ENCODE results near the gene METTL26.

Gene METTL26

DNA sequence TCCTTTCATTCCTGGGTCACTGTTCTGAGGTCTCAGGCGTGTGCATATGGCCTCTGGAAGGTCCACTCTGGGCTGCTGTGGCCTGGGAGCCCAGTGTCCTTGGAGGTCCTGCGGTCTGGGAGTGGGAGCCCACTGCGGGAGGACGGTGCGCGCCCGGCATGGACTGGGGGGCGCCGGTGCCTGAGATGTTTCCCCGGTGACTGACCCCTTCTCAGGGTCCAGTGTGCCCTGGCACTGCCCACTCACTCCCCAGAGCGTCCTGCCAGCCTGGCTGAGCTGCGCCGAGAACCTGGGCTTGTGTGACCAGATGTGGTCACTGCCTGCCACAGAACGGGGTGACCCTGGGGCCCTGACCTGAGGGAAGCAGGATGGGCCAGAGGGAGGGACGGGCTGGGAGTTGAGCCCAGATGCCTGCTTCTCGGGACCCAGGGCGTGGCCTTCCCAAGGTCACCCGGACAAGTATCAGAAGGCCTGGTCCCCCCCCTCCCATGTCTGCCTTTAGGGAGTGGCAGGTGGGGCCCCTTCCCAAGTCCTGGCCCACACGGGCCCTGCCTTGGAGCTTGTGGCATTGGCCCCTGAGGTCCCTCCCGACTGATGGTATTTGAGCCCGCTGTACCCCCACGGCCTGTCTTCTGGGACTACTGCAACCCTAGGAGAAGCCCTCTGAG, 38.2 kb upstream of the METTL26 start:
- Histone ChIP-seq H3K9me3 (ENCODE audit: control extremely low read depth in 1 of 5, control insufficient read depth in 4 of 5, insufficient read depth in 2 of 5, low read depth in 1 of 5, low read length in 4 of 5) (no peaks in the 10 kb centered on the region), H3K36me3 (ENCODE audit: control insufficient read depth in 4 of 4, insufficient read depth in 4 of 4, low read length in 3 of 4) (peaks cover 2 to 49% (median 40%) of the 10 kb centered on the region in 4 experiments), H3K27me3 (replicated peaks in 2 of 5; ENCODE audit: control insufficient read depth in 4 of 5, insufficient read depth in 5 of 5, low read length in 4 of 5) (peaks cover 0 to 32% (median 2%) of the 10 kb centered on the region in 5 experiments), H3K4me3 (ENCODE audit: control insufficient read depth in 1 of 7, extremely low read depth in 1 of 7, insufficient read depth in 4 of 7, low read depth in 2 of 7, low read length in 6 of 7) (no peak overlapping the region), H3K27ac (ENCODE audit: insufficient read depth in 1 of 2, low read depth in 1 of 2, low read length in 2 of 2, poor library complexity in 1 of 2, severe bottlenecking in 2 of 2) (no peak overlapping the region), H3K4me1 (ENCODE audit: control extremely low read depth in 1 of 4, control insufficient read depth in 4 of 4, insufficient read depth in 4 of 4, low read length in 3 of 4) (peaks cover 0 to 17% (median 14%) of the 10 kb centered on the region in 4 experiments)
- ChIA-PET POLR2A (no interaction called here), CTCF (interaction anchor here (0.8 kb wide), 1 partner anchor 78 kb away, joined by 3 read pairs; no protein-coding TSS in a partner anchor)
- no peak for DNase-seq
- 95% methylated on average over 19 of the region's 22 CpGs for WGBS (ENCODE audit: insufficient coverage)

DNA sequence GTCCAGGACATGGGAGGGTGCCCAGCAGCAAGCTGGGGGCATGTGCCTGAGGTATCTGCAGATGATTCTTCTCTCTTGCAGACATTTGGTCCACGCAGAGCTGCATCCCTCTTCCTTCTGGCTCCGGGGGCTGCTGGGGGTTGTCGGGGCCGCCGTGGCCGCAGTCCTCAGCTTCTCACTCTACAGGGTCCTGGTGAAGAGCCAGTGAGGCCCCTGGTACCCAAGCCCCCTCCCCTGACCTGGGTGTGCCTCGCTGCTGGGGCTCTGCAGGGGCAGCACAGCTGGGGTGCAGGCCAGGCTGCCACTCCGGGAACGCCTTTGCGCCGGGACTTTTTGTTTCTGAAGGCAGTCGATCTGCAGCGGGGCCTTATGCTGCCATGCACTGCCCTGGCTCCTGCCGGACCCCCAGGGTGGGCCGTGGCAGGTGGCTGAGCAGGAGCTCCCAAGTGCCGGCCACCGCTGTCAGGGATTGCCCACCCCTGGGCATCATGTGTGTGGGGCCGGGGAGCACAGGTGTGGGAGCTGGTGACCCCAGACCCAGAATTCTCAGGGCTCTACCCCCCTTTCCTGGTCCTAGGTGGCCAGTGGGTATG, 37.4 kb upstream of the METTL26 start:
- POLR2A ChIA-PET, result no interaction called here
- CTCF ChIA-PET, result interaction anchor here (0.8 to 1.0 kb wide), 2 partner anchors 10 to 79 kb away, joined by 3 to 4 read pairs; partner anchors contain the start of gene JMJD8
- Histone ChIP-seq H3K4me1 (ENCODE audit: control extremely low read depth in 1 of 4, control insufficient read depth in 4 of 4, insufficient read depth in 4 of 4, low read length in 3 of 4) (peaks cover 0 to 19% (median 17%) of the 10 kb centered on the region in 4 experiments), H3K36me3 (ENCODE audit: control insufficient read depth in 4 of 4, insufficient read depth in 4 of 4, low read length in 3 of 4) (peaks cover 2 to 50% (median 40%) of the 10 kb centered on the region in 4 experiments), H3K27ac (ENCODE audit: insufficient read depth in 1 of 2, low read depth in 1 of 2, low read length in 2 of 2, poor library complexity in 1 of 2, severe bottlenecking in 2 of 2) (no peak overlapping the region), H3K9me3 (ENCODE audit: control extremely low read depth in 1 of 5, control insufficient read depth in 4 of 5, insufficient read depth in 2 of 5, low read depth in 1 of 5, low read length in 4 of 5) (no peaks in the 10 kb centered on the region), H3K27me3 (replicated peaks in 2 of 5; ENCODE audit: control insufficient read depth in 4 of 5, insufficient read depth in 5 of 5, low read length in 4 of 5) (peaks cover 0 to 32% (median 2%) of the 10 kb centered on the region in 5 experiments), H3K4me3 (ENCODE audit: control insufficient read depth in 1 of 7, extremely low read depth in 1 of 7, insufficient read depth in 4 of 7, low read depth in 2 of 7, low read length in 6 of 7) (no peak overlapping the region)
- WGBS (ENCODE audit: insufficient coverage), result 93% methylated on average over 18 of the region's 18 CpGs
- no peak for DNase-seq

DNA sequence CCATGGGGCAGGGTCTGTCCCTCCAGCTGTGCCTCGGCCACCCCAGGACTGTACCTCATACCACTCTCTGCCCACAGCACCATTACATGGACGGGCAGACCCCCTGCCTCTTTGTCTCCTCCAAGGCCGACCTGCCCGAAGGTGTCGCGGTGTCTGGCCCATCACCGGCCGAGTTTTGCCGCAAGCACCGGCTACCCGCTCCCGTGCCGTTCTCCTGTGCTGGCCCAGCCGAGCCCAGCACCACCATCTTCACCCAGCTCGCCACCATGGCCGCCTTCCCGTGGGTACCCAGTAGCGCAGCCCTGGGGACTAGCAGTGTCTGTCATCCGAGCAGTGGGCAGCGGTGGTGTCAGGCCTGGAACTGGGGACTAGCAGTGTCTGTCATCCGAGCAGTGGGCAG, 36.7 kb upstream of the METTL26 start:
- no peak overlapping the region for H3K4me3 ChIP-seq (ENCODE audit: control insufficient read depth in 1 of 7, extremely low read depth in 1 of 7, insufficient read depth in 4 of 7, low read depth in 2 of 7, low read length in 6 of 7)

DNA sequence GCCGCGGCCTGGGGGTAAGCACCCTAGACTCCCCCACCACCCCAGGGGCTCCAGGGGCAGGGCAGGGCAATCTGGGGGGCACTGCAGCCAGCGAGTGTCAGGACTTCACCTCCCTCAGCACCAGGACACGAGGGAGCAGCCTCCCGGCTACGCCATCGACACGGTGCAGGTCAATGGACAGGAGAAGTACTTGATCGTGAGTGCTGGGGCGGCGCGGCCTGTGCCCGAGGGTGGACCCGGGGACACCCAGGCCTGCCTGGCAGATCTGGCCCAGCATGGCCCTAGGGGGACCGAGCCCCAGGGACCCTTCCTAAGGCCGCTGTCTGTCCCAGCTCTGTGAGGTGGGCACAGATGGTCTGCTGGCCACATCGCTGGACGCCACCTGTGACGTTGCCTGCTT, 36.3 kb upstream of the METTL26 start:
- Histone ChIP-seq H3K4me3 (ENCODE audit: control insufficient read depth in 1 of 7, extremely low read depth in 1 of 7, insufficient read depth in 4 of 7, low read depth in 2 of 7, low read length in 6 of 7) (no peak overlapping the region), H3K36me3 (ENCODE audit: control insufficient read depth in 4 of 4, insufficient read depth in 4 of 4, low read length in 3 of 4) (peaks cover 2 to 50% (median 41%) of the 10 kb centered on the region in 4 experiments), H3K27me3 (replicated peaks in 2 of 5; ENCODE audit: control insufficient read depth in 4 of 5, insufficient read depth in 5 of 5, low read length in 4 of 5) (peaks cover 0 to 27% (median 2%) of the 10 kb centered on the region in 5 experiments), H3K4me1 (ENCODE audit: control extremely low read depth in 1 of 4, control insufficient read depth in 4 of 4, insufficient read depth in 4 of 4, low read length in 3 of 4) (peaks cover 0 to 26% (median 21%) of the 10 kb centered on the region in 4 experiments), H3K27ac (ENCODE audit: insufficient read depth in 1 of 2, low read depth in 1 of 2, low read length in 2 of 2, poor library complexity in 1 of 2, severe bottlenecking in 2 of 2) (no peak overlapping the region), H3K9me3 (ENCODE audit: control extremely low read depth in 1 of 5, control insufficient read depth in 4 of 5, insufficient read depth in 2 of 5, low read depth in 1 of 5, low read length in 4 of 5) (no peaks in the 10 kb centered on the region)
- DNase-seq, result no peak
- WGBS (ENCODE audit: insufficient coverage), result over 99% methylated on average over 16 of the region's 19 CpGs
- CTCF ChIA-PET, result interaction anchor here (1.6 kb wide), 1 partner anchor 16 kb away, joined by 4 read pairs; no protein-coding TSS in a partner anchor
- POLR2A ChIA-PET, result no interaction called here

More for the DNA sequence above, 36.7 kb upstream of the METTL26 start:
- H3K36me3 ChIP-seq (ENCODE audit: control insufficient read depth in 4 of 4, insufficient read depth in 4 of 4, low read length in 3 of 4), result peaks cover 2 to 50% (median 40%) of the 10 kb centered on the region in 4 experiments
- no peak overlapping the region for H3K27ac ChIP-seq (ENCODE audit: insufficient read depth in 1 of 2, low read depth in 1 of 2, low read length in 2 of 2, poor library complexity in 1 of 2, severe bottlenecking in 2 of 2)
- POLR2A ChIA-PET, result no interaction called here
- CTCF ChIA-PET, result interaction anchor here (1.0 kb wide), 1 partner anchor 11 kb away, joined by 4 read pairs; the partner anchor contains the start of gene JMJD8
- H3K27me3 ChIP-seq (replicated peaks in 2 of 5; ENCODE audit: control insufficient read depth in 4 of 5, insufficient read depth in 5 of 5, low read length in 4 of 5), result peaks cover 0 to 32% (median 2%) of the 10 kb centered on the region in 5 experiments
- 96% methylated on average over 19 of the region's 21 CpGs for WGBS (ENCODE audit: insufficient coverage)
- no peaks in the 10 kb centered on the region for H3K9me3 ChIP-seq (ENCODE audit: control extremely low read depth in 1 of 5, control insufficient read depth in 4 of 5, insufficient read depth in 2 of 5, low read depth in 1 of 5, low read length in 4 of 5)
- DNase-seq, result no peak
- peaks cover 0 to 22% (median 19%) of the 10 kb centered on the region in 4 experiments for H3K4me1 ChIP-seq (ENCODE audit: control extremely low read depth in 1 of 4, control insufficient read depth in 4 of 4, insufficient read depth in 4 of 4, low read length in 3 of 4)

DNA sequence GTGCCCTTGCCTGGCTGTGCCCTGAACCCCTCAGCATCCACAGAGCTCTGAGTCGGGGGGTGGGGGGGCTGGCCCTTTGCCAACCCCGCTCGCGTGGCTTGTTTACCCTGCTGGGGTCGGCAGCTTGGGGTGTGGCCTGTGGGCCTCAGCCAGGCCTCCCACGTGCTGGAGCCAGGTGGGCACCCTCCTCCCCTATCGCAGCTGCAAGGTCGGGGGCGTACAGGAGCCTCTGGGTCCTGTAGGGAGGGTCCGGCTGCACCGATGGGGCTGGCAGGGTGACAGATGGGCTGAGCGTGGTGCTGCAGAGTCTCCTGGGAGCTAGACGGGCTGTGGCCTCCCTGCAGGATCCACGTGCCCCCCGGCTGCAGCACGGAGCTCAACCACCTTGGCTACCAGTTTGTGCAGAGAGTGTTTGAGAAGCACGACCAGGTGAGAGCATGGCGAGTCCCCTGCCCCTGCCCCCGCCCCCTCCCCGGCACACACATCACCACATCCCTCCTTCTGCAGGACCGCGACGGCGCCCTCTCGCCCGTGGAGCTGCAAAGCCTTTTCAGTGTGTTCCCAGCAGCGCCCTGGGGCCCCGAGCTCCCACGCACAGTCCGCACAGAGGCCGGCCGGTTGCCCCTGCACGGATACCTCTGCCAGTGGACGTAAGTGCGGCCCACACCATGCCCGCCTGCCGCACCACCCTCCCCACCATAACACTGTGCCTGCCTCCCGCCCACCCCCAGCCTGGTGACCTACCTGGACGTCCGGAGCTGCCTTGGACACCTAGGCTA, 35.4 kb upstream of the METTL26 start:
- H3K4me1 ChIP-seq (ENCODE audit: control extremely low read depth in 1 of 4, control insufficient read depth in 4 of 4, insufficient read depth in 4 of 4, low read length in 3 of 4), result peaks cover 0 to 29% (median 23%) of the 10 kb centered on the region in 4 experiments
- DNase-seq, result no peak
- H3K4me3 ChIP-seq (ENCODE audit: control insufficient read depth in 1 of 7, extremely low read depth in 1 of 7, insufficient read depth in 4 of 7, low read depth in 2 of 7, low read length in 6 of 7), result no peak overlapping the region
- H3K9me3 ChIP-seq (ENCODE audit: control extremely low read depth in 1 of 5, control insufficient read depth in 4 of 5, insufficient read depth in 2 of 5, low read depth in 1 of 5, low read length in 4 of 5), result no peaks in the 10 kb centered on the region
- CTCF ChIA-PET, result interaction anchor here (1.1 to 1.6 kb wide), 2 partner anchors 10 to 17 kb away, joined by 4 read pairs; no protein-coding TSS in a partner anchor
- 93% methylated on average over 27 of the region's 40 CpGs for WGBS (ENCODE audit: insufficient coverage)
- peaks cover 0 to 19% (median 2%) of the 10 kb centered on the region in 5 experiments for H3K27me3 ChIP-seq (replicated peaks in 2 of 5; ENCODE audit: control insufficient read depth in 4 of 5, insufficient read depth in 5 of 5, low read length in 4 of 5)
- H3K27ac ChIP-seq (ENCODE audit: insufficient read depth in 1 of 2, low read depth in 1 of 2, low read length in 2 of 2, poor library complexity in 1 of 2, severe bottlenecking in 2 of 2), result no peak overlapping the region
- H3K36me3 ChIP-seq (ENCODE audit: control insufficient read depth in 4 of 4, insufficient read depth in 4 of 4, low read length in 3 of 4), result peaks cover 2 to 58% (median 41%) of the 10 kb centered on the region in 4 experiments
- POLR2A ChIA-PET, result no interaction called here

DNA sequence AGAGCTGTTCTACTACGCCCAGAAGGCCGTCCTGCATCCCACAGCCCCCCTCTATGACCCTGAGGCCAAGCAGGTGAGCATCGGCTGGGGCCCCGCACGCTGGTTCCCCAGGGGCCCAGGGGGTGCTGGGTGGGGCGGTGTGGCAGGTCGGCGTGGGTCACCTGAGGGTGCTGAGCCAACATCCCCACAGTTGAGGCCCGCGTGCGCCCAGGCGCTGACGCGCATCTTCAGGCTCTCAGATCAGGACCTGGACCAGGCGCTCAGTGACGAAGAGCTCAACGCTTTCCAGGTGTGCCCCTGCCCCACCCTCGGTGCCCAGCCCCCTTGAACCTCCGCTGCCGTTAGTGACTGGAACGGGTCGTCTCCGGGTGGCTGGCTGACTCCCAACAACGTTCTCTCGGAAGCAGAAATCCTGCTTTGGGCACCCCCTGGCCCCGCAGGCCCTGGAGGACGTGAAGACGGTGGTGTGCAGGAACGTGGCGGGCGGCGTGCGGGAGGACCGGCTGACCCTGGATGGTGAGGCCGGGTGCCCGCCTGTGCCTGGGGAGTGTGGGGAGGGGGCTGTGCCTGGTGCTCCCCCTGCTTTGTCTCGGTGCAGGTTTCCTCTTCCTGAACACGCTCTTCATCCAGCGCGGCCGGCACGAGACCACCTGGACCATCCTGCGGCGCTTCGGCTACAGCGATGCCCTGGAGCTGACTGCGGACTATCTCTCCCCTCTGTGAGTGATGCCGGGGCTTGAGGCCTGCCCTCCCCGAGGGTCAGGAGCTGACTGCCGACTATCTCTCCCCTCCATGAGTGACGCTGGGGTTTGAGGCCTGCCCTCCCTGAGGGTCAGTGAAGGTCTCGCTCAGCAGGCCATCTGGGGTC, 34.6 kb upstream of the METTL26 start:
- Histone ChIP-seq H3K9me3 (ENCODE audit: control extremely low read depth in 1 of 5, control insufficient read depth in 4 of 5, insufficient read depth in 2 of 5, low read depth in 1 of 5, low read length in 4 of 5) (no peaks in the 10 kb centered on the region), H3K36me3 (ENCODE audit: control insufficient read depth in 4 of 4, insufficient read depth in 4 of 4, low read length in 3 of 4) (peaks cover 2 to 63% (median 41%) of the 10 kb centered on the region in 4 experiments), H3K27ac (ENCODE audit: insufficient read depth in 1 of 2, low read depth in 1 of 2, low read length in 2 of 2, poor library complexity in 1 of 2, severe bottlenecking in 2 of 2) (no peak overlapping the region), H3K4me1 (ENCODE audit: control extremely low read depth in 1 of 4, control insufficient read depth in 4 of 4, insufficient read depth in 4 of 4, low read length in 3 of 4) (peaks cover 0 to 28% (median 23%) of the 10 kb centered on the region in 4 experiments), H3K27me3 (replicated peaks in 2 of 5; ENCODE audit: control insufficient read depth in 4 of 5, insufficient read depth in 5 of 5, low read length in 4 of 5) (peaks cover 0 to 12% (median 0%) of the 10 kb centered on the region in 5 experiments), H3K4me3 (ENCODE audit: control insufficient read depth in 1 of 7, extremely low read depth in 1 of 7, insufficient read depth in 4 of 7, low read depth in 2 of 7, low read length in 6 of 7) (no peak overlapping the region)
- DNase-seq, result no peak
- WGBS (ENCODE audit: insufficient coverage), result 98% methylated on average over 45 of the region's 52 CpGs
- CTCF ChIA-PET, result interaction anchor here (1.0 to 1.6 kb wide), 3 partner anchors 8 to 18 kb away, joined by 3 to 4 read pairs (median 4); no protein-coding TSS in a partner anchor
- POLR2A ChIA-PET, result no interaction called here
